OCI-LY7 (cell line): Measurements from ENCODE around the gene DRD1. TPM values are rescaled to one million over a fixed set of nuclear protein-coding genes. Genes with fewer than 3 reads are reported as not detected.

Experiments used
- BruUV-seq: library from RNA; stranded (reverse); fragments of 400-500 nt; replicated peaks from 2 replicates; lab custom pipeline; 2021; lab: Mats Ljungman, UMichigan
- CTCF ChIA-PET: fragments of 300-600 bp; sonication (Branson Sonifier 250); formaldehyde crosslinking; loops from one replicate; lab custom pipeline; 2022; ENCODE audit warnings: antibody characterized with exemption; ENCODE audit not compliant: unreplicated experiment; lab: Charles Lee
- POLR2A ChIA-PET: fragments of 300-600 bp; sonication (Branson Sonifier 250); formaldehyde crosslinking; loops from one replicate; lab custom pipeline; 2022; ENCODE audit warnings: antibody characterized with exemption; lab: Charles Lee
- DNase-seq: peaks from one replicate; pipeline ENCODE4 v3.0.0-alpha.2; 2015; ENCODE audit warnings: low spot score
- H2AFZ ChIP-seq: fragments of 200-600 bp; sonication (generic), shearing (Covaris generic); 2 replicates; pipeline ENCODE4 v1.6.1; 2014; ENCODE audit warnings: mild to moderate bottlenecking, antibody characterized with exemption, low read length, moderate library complexity
- H3K27ac ChIP-seq: fragments of 200-600 bp; sonication (generic); 2 replicates; pipeline ENCODE4 v1.5.1; 2014; ENCODE audit warnings: mixed run types, low read depth, mild to moderate bottlenecking, moderate library complexity, low read length, inconsistent platforms; ENCODE audit not compliant: poor library complexity, severe bottlenecking
- H3K36me3 ChIP-seq: fragments of 200-600 bp; sonication (generic); 2 replicates; pipeline ENCODE4 v1.6.1; 2014; ENCODE audit warnings: mild to moderate bottlenecking, antibody characterized with exemption, low read length, moderate library complexity, mixed read lengths; ENCODE audit not compliant: insufficient read depth
- H3K4me1 ChIP-seq: fragments of 200-600 bp; sonication (generic); 2 replicates; pipeline ENCODE4 v1.5.1; 2014; ENCODE audit warnings: mild to moderate bottlenecking, low read length; ENCODE audit not compliant: insufficient read depth, poor library complexity, severe bottlenecking
- H3K4me2 ChIP-seq: fragments of 200-600 bp; sonication (generic); 2 replicates; pipeline ENCODE4 v1.6.1; 2014; ENCODE audit warnings: mild to moderate bottlenecking, low read length
- H3K4me3 ChIP-seq: fragments of 200-600 bp; sonication (generic); 2 replicates; pipeline ENCODE4 v1.5.1; 2014; ENCODE audit warnings: mild to moderate bottlenecking, low read depth, low read length; ENCODE audit not compliant: poor library complexity, severe bottlenecking
- H3K79me2 ChIP-seq: fragments of 200-600 bp; sonication (generic); 2 replicates; pipeline ENCODE4 v1.6.1; 2016; ENCODE audit warnings: low read depth, mild to moderate bottlenecking, low read length, moderate library complexity, mixed read lengths; ENCODE audit not compliant: insufficient read depth
- H3K9me2 ChIP-seq: fragments of 200-600 bp; sonication (generic); 2 replicates; pipeline ENCODE4 v1.6.1; 2016; ENCODE audit warnings: mild to moderate bottlenecking, low read length, mixed read lengths; ENCODE audit not compliant: insufficient read depth
- H3K9me3 ChIP-seq: fragments of 200-600 bp; sonication (generic); 2 replicates; pipeline ENCODE4 v1.6.1; 2014; ENCODE audit warnings: mild to moderate bottlenecking, mixed run types, low read length, mixed read lengths
- H4K20me1 ChIP-seq: fragments of 200-600 bp; sonication (generic); 2 replicates; pipeline ENCODE4 v1.6.1; 2014; ENCODE audit warnings: mild to moderate bottlenecking, antibody characterized with exemption, low read length, moderate library complexity, mixed read lengths; ENCODE audit not compliant: insufficient read depth
- EZH2phosphoT487 ChIP-seq: fragments of 200-600 bp; sonication (generic); IDR thresholded peaks from 2 replicates; pipeline ENCODE4 v1.6.1; 2018; ENCODE audit warnings: low read depth, borderline replicate concordance, mild to moderate bottlenecking, mixed run types, antibody characterized with exemption, low read length, moderate library complexity, mixed read lengths
- intact Hi-C: fragments of 100-400 bp; cut with micrococcal nuclease; formaldehyde crosslinking; loops from one replicate; pipeline ENCODE4 v1.10.0; 2022; ENCODE audit not compliant: unreplicated experiment
- total RNA-seq, 2 experiments: library from RNA; depleted of rRNA in 1 of 2; stranded (reverse); fragments of >200 nt in 1 of 2; shearing (Covaris generic) in 1 of 2; gene quantifications; 2 replicates each; pipeline ENCODE4 v1.2.3, GENCODE V29; 2014 to 2022
- TF ChIP-seq, protein P1 (sequence below): fragments of 200-600 bp; sonication (generic); conservative IDR thresholded peaks from 2 replicates; pipeline ENCODE4 v1.5.1; 2014; ENCODE audit warnings: mild to moderate bottlenecking, antibody characterized with exemption, low read length, moderate library complexity, mixed read lengths

Gene DRD1
- total RNA-seq, 2 experiments from 2014 or later: not detected

DNA sequence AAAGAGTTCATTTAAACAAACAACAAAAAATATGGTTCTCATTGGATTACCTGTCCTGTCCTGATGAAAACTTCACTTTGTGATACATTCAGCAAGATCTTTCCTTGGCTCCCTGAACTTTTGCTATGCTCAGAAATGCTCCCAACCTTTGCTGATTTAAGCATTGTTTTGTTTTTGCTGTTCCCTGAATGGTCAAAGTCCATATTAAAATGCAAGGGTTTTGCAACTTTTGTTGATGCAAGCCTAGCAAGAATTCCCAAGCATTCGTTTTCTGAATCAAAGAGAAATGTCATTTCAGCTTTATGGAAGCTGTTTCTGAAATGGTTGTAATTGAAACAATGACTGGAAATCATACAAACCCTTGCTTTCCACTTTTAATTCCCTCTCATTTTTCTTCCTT, 31.3 kb upstream of the DRD1 start:
- TF ChIP-seq, protein P1, sequence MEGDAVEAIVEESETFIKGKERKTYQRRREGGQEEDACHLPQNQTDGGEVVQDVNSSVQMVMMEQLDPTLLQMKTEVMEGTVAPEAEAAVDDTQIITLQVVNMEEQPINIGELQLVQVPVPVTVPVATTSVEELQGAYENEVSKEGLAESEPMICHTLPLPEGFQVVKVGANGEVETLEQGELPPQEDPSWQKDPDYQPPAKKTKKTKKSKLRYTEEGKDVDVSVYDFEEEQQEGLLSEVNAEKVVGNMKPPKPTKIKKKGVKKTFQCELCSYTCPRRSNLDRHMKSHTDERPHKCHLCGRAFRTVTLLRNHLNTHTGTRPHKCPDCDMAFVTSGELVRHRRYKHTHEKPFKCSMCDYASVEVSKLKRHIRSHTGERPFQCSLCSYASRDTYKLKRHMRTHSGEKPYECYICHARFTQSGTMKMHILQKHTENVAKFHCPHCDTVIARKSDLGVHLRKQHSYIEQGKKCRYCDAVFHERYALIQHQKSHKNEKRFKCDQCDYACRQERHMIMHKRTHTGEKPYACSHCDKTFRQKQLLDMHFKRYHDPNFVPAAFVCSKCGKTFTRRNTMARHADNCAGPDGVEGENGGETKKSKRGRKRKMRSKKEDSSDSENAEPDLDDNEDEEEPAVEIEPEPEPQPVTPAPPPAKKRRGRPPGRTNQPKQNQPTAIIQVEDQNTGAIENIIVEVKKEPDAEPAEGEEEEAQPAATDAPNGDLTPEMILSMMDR: no peak
- no peak for TF ChIP-seq EZH2phosphoT487
- H3K4me1 ChIP-seq: peaks cover 3% of the 10 kb centered on the region
- POLR2A ChIA-PET: interaction anchor here (0.6 kb wide), 1 partner anchor 1040 kb away, joined by 3 read pairs; no protein-coding TSS in a partner anchor
- H3K36me3 ChIP-seq: peaks cover 6% of the 10 kb centered on the region
- no peaks in the 10 kb centered on the region for H3K9me3 ChIP-seq
- no peak overlapping the region for H3K4me3 ChIP-seq
- no TSS peak for BruUV-seq
- H3K9me2 ChIP-seq: no peaks in the 10 kb centered on the region
- intact Hi-C loops: no loop called here
- peaks cover 17% of the 10 kb centered on the region for H3K79me2 ChIP-seq
- CTCF ChIA-PET: no interaction called here
- no peak overlapping the region for H2AFZ ChIP-seq
- 0 out of 2 replicates have a peak, but pooled peaks cover under 1% of the 10 kb centered on the region for H4K20me1 ChIP-seq
- H3K4me2 ChIP-seq: no peak overlapping the region
- no peak for DNase-seq
- H3K27ac ChIP-seq: no peak overlapping the region

DNA sequence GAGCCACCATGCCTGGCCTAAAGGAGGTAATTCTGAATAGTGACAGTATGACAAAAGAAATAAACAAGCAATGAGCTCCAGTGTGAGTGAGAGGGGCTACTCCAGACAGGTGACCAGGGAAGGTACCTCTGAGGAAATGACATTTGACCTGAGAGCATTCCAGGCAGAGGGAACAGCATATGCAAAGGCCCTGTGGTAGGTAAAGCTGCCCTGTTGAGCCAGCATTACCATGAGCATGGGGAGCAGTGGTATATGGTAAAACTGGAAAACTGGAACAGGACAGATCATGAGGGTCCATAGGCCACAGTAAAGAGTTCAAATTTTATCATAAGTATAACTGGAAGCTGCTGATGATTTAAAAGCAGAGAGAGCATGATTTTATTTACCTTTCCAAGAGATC, 28.4 kb upstream of the DRD1 start:
- Histone ChIP-seq H2AFZ (no peak overlapping the region), H3K4me3 (no peak overlapping the region), H3K9me3 (no peaks in the 10 kb centered on the region), H3K79me2 (no peaks in the 10 kb centered on the region), H3K9me2 (no peaks in the 10 kb centered on the region), H4K20me1 (no peaks in the 10 kb centered on the region), H3K36me3 (no peaks in the 10 kb centered on the region), H3K4me2 (no peak overlapping the region), H3K4me1 (no peaks in the 10 kb centered on the region), H3K27ac (no peak overlapping the region)
- intact Hi-C loops: no loop called here
- ChIA-PET POLR2A (interaction anchor here (0.7 kb wide), 1 partner anchor 409 kb away, joined by 3 read pairs; no protein-coding TSS in a partner anchor), CTCF (no interaction called here)
- DNase-seq: no peak
- BruUV-seq: no TSS peak
- TF ChIP-seq, protein P1: no peak
- no peak for TF ChIP-seq EZH2phosphoT487

DNA sequence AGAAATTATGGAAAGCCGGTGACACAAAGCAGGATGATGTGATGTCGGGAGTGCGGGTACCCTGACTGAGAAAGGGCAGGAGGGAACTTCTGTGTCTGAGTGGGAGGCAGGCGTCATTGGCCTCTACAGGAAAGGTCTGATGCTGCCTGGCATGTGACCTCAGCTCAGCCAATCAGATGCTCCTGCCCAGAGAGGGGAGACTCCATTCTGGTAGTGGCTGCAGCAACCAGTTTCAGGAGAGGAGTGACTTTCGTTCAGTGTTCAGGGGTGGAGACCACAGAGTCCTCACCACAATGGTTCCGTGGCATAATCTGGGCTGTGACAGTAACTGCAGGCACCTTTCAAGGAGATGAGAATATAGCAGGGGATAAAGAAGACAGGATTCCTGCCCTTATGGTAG, 27.6 kb upstream of the DRD1 start:
- H4K20me1 ChIP-seq: no peaks in the 10 kb centered on the region
- H2AFZ ChIP-seq: no peak overlapping the region
- DNase-seq: no peak
- H3K9me2 ChIP-seq: no peaks in the 10 kb centered on the region
- POLR2A ChIA-PET: no interaction called here
- H3K4me2 ChIP-seq: no peak overlapping the region
- no peaks in the 10 kb centered on the region for H3K9me3 ChIP-seq
- CTCF ChIA-PET: no interaction called here
- H3K4me3 ChIP-seq: no peak overlapping the region
- TF ChIP-seq, protein P1: no peak
- no peak for TF ChIP-seq EZH2phosphoT487
- H3K79me2 ChIP-seq: no peaks in the 10 kb centered on the region
- no TSS peak for BruUV-seq
- H3K36me3 ChIP-seq: no peaks in the 10 kb centered on the region
- intact Hi-C loops: no loop called here
- no peak overlapping the region for H3K27ac ChIP-seq
- H3K4me1 ChIP-seq: no peaks in the 10 kb centered on the region
